Calu3 (cell line): ENCODE data around the gene CCDC159. TPM values are rescaled to one million over a fixed set of nuclear protein-coding genes. Genes with fewer than 3 reads are reported as not detected.
"Not testable (repeated sequence)": the region's sequence is repeated elsewhere in the genome, so short reads cannot be mapped to it uniquely, and the experiment has no call there.

Experiments
- BruUV-seq: library from RNA; stranded (reverse); fragments of 400-500 nt; replicated peaks from 2 replicates; lab custom pipeline; 2021; lab: Mats Ljungman, UMichigan
- CTCF ChIA-PET: fragments of 300-600 bp; sonication (Branson Sonifier 250); formaldehyde crosslinking; loops from one replicate; lab custom pipeline; 2022; ENCODE audit warnings: antibody characterized with exemption; lab: Charles Lee
- DNase-seq: peaks from one replicate; pipeline ENCODE4 v3.0.0; 2022
- H3K27ac Mint-ChIP-seq: one replicate; pipeline ENCODE4 v1.8.0; 2022; ENCODE audit warnings: mixed read lengths; ENCODE audit not compliant: unreplicated experiment
- H3K27me3 Mint-ChIP-seq: one replicate; pipeline ENCODE4 v1.8.0; 2022; ENCODE audit warnings: mixed read lengths; ENCODE audit not compliant: unreplicated experiment
- H3K36me3 Mint-ChIP-seq: one replicate; pipeline ENCODE4 v1.8.0; 2022; ENCODE audit warnings: mild to moderate bottlenecking, moderate library complexity, mixed read lengths; ENCODE audit not compliant: insufficient read depth, unreplicated experiment
- H3K4me1 Mint-ChIP-seq: one replicate; pipeline ENCODE4 v1.8.0; 2022; ENCODE audit warnings: mild to moderate bottlenecking, low read depth, mixed read lengths; ENCODE audit not compliant: unreplicated experiment
- H3K4me3 Mint-ChIP-seq: one replicate; pipeline ENCODE4 v1.8.0; 2022; ENCODE audit warnings: mild to moderate bottlenecking, low read depth, moderate library complexity, mixed read lengths; ENCODE audit not compliant: unreplicated experiment
- H3K9me3 Mint-ChIP-seq: one replicate; pipeline ENCODE4 v1.8.0; 2022; ENCODE audit warnings: low read depth, mixed read lengths; ENCODE audit not compliant: unreplicated experiment
- intact Hi-C: fragments of 100-400 bp; cut with micrococcal nuclease; formaldehyde crosslinking; loops from one replicate; pipeline ENCODE4 v1.10.0; 2022; ENCODE audit not compliant: unreplicated experiment
- total RNA-seq: library from RNA; stranded (reverse); gene quantifications from 2 replicates; pipeline ENCODE4 v1.2.3, GENCODE V29; 2022
- TF ChIP-seq, protein P1 (sequence below): fragments of 200-600 bp; IDR thresholded peaks from one replicate; pipeline ENCODE4 v1.8.0; 2022; ENCODE audit warnings: antibody characterized with exemption; ENCODE audit not compliant: unreplicated experiment

CCDC159 gene
- total RNA-seq, 1 experiment from 2014 or later, result 11.8 TPM

- Mint-ChIP-seq H3K4me1 (no peaks in the 10 kb centered on the region), H3K27me3 (no peaks in the 10 kb centered on the region), H3K36me3 (no peaks in the 10 kb centered on the region), H3K27ac (no peak overlapping the region), H3K9me3 (no peaks in the 10 kb centered on the region), H3K4me3 (no peak overlapping the region)
- intact Hi-C loops, result no loop called here
- DNase-seq, result no peak
- no TSS peak for BruUV-seq
- TF ChIP-seq, protein P1, sequence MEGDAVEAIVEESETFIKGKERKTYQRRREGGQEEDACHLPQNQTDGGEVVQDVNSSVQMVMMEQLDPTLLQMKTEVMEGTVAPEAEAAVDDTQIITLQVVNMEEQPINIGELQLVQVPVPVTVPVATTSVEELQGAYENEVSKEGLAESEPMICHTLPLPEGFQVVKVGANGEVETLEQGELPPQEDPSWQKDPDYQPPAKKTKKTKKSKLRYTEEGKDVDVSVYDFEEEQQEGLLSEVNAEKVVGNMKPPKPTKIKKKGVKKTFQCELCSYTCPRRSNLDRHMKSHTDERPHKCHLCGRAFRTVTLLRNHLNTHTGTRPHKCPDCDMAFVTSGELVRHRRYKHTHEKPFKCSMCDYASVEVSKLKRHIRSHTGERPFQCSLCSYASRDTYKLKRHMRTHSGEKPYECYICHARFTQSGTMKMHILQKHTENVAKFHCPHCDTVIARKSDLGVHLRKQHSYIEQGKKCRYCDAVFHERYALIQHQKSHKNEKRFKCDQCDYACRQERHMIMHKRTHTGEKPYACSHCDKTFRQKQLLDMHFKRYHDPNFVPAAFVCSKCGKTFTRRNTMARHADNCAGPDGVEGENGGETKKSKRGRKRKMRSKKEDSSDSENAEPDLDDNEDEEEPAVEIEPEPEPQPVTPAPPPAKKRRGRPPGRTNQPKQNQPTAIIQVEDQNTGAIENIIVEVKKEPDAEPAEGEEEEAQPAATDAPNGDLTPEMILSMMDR, result no peak
- CTCF ChIA-PET, result no interaction called here
Observed at GRCh38 chr19:11304936-11305335, 41.4 kb upstream of the CCDC159 start.

DNA sequence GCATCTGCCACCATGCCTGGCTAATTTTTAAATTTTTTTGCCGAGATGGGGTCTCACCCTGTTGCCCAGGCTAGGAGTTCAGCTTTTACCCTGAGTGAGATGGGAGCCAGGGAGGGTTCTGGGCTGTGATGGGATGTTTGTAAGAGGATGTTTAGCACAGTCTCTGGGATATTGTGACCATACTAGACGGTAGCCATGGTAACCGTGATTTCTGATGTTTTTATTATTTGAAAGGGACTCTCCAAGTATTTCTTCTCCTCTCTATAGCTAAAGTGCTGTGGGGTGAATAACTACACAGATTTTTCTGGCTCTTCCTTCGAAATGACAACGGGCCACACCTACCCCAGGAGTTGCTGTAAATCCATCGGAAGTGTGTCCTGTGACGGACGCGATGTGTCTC is 40.0 kb upstream of the CCDC159 start:
- no peaks in the 10 kb centered on the region for H3K4me1 Mint-ChIP-seq

DNA sequence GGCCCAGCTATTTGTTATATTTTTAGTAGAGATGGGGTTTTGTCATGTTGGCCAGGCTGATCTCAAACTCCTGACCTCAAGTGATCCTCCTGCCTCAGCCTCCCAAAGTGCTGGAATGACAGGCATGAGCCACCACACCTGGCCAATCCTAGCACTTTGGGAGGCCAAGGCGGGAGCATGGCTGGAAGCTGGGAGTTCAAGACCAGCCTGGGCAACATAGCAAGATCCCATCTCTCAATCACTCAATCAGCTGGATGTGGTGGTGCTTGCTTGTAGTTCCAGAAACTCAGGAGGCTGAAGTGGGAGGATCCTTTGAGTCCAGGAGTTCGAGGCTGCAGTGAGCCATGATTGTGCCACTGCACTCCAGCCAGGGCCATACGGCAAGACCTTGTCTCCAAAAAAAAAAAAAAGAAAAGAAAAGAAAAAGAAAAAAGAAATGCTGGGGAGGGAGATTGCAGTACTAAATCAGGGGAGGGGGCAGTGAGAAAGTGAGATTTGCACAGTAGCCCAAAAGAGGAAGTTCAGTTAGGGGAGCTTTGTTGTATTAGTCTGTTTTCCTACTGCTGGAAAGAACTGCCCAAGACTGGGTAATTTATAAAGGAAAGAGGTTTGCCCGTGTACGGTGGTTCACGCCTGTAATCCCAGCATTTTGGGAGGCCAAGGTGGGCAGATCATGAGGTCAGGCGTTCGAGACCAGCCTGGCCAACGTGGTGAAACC is 25.9 kb upstream of the CCDC159 start:
- CTCF ChIA-PET, result interaction anchor here (0.5 to 0.7 kb wide), 3 partner anchors 11 to 27 kb away, joined by 3 to 6 read pairs (median 3); no protein-coding TSS in a partner anchor
- not testable (repeated sequence) for H3K27ac Mint-ChIP-seq, H3K9me3 Mint-ChIP-seq, DNase-seq, H3K36me3 Mint-ChIP-seq, BruUV-seq, H3K4me3 Mint-ChIP-seq, H3K27me3 Mint-ChIP-seq
- intact Hi-C loops, result loop anchor here (10.0 kb wide), 1 partner anchor 54 kb away; the partner anchor contains the start of gene SWSAP1
- peaks cover 26% of the 10 kb centered on the region for H3K4me1 Mint-ChIP-seq

More for the DNA sequence above, 40.0 kb upstream of the CCDC159 start:
- Mint-ChIP-seq H3K4me3 (no peak overlapping the region), H3K9me3 (no peaks in the 10 kb centered on the region), H3K27me3 (no peaks in the 10 kb centered on the region), H3K36me3 (no peaks in the 10 kb centered on the region), H3K27ac (no peak overlapping the region)
- DNase-seq, result no peak
- intact Hi-C loops, result no loop called here
- TF ChIP-seq, protein P1, result no peak
- CTCF ChIA-PET, result interaction anchor here (1.2 kb wide), 1 partner anchor 77 kb away, joined by 3 read pairs; no protein-coding TSS in a partner anchor
- BruUV-seq, result no TSS peak

GRCh38 chr19:11321191-11322126 is 24.9 kb upstream of the CCDC159 start:
- peaks cover 26% of the 10 kb centered on the region for H3K4me1 Mint-ChIP-seq
- TF ChIP-seq, protein P1, result no peak
- no peak for DNase-seq
- no peak overlapping the region for H3K4me3 Mint-ChIP-seq
- no peaks in the 10 kb centered on the region for H3K27me3 Mint-ChIP-seq
- CTCF ChIA-PET, result interaction anchor here (0.7 to 0.9 kb wide), 2 partner anchors 12 to 23 kb away, joined by 3 read pairs; no protein-coding TSS in a partner anchor
- intact Hi-C loops, result loop anchor here (10.0 kb wide), 1 partner anchor 53 kb away; the partner anchor contains the start of gene SWSAP1
- no peaks in the 10 kb centered on the region for H3K9me3 Mint-ChIP-seq
- H3K36me3 Mint-ChIP-seq, result no peaks in the 10 kb centered on the region
- no TSS peak for BruUV-seq
- H3K27ac Mint-ChIP-seq, result peak overlapping the region; percentile 23
